ENCODE measurements around the gene SH2D1A.

SH2D1A gene

GRCh38 chrX:124373348-124373747 is 27.0 kb downstream of the SH2D1A start:
- H3K4me3 ChIP-seq (replicated peaks in 1 of 2; ENCODE audit: low read depth in 2 of 2, low read length in 2 of 2), result no peak overlapping the region
- no peak for DNase-seq (ENCODE audit: low read depth in 2 of 2)
- TF ChIP-seq CTCF (IDR thresholded peaks at IDR 0.05; ENCODE audit: low read depth, low read length), result no peak

- H3K4me3 ChIP-seq (replicated peaks in 1 of 2; ENCODE audit: low read depth in 2 of 2, low read length in 2 of 2), result no peak overlapping the region
- no peak for DNase-seq (ENCODE audit: low read depth in 2 of 2)
- TF ChIP-seq CTCF (IDR thresholded peaks at IDR 0.05; ENCODE audit: low read depth, low read length), result no peak
These were observed 32.3 kb downstream of the SH2D1A start for GRCh38 chrX:124378643-124379042.

GRCh38 chrX:124383354-124383753 is 37.0 kb downstream of the SH2D1A start:
- no peak for DNase-seq (ENCODE audit: low read depth in 2 of 2)
- no peak overlapping the region for H3K4me3 ChIP-seq (replicated peaks in 1 of 2; ENCODE audit: low read depth in 2 of 2, low read length in 2 of 2)
- no peak for TF ChIP-seq CTCF (IDR thresholded peaks at IDR 0.05; ENCODE audit: low read depth, low read length)

GRCh38 chrX:124386401-124386800 is 40.0 kb downstream of the SH2D1A start:
- H3K4me3 ChIP-seq (replicated peaks in 1 of 2; ENCODE audit: low read depth in 2 of 2, low read length in 2 of 2), result no peak overlapping the region
- no peak for DNase-seq (ENCODE audit: low read depth in 2 of 2)
- TF ChIP-seq CTCF (IDR thresholded peaks at IDR 0.05; ENCODE audit: low read depth, low read length), result no peak

- DNase-seq (ENCODE audit: low read depth in 2 of 2), result peak; percentile 56 to 57
These were observed 42.2 kb downstream of the SH2D1A start for GRCh38 chrX:124388562-124388961.

GRCh38 chrX:124392794-124393193 is 46.4 kb downstream of the SH2D1A start:
- no peak overlapping the region for H3K4me3 ChIP-seq (replicated peaks in 1 of 2; ENCODE audit: low read depth in 2 of 2, low read length in 2 of 2)
- no peak for DNase-seq (ENCODE audit: low read depth in 2 of 2)
- no peak for TF ChIP-seq CTCF (IDR thresholded peaks at IDR 0.05; ENCODE audit: low read depth, low read length)

More at GRCh38 chrX:124388562-124388961, 42.2 kb downstream of the SH2D1A start:
- no peak overlapping the region for H3K4me3 ChIP-seq (replicated peaks in 1 of 2; ENCODE audit: low read depth in 2 of 2, low read length in 2 of 2)
- peak; percentile 57 for TF ChIP-seq CTCF (IDR thresholded peaks at IDR 0.05; ENCODE audit: low read depth, low read length)

- no peak for TF ChIP-seq CTCF (IDR thresholded peaks at IDR 0.05; ENCODE audit: low read depth, low read length)
- no peak overlapping the region for H3K4me3 ChIP-seq (replicated peaks in 1 of 2; ENCODE audit: low read depth in 2 of 2, low read length in 2 of 2)
- DNase-seq (ENCODE audit: low read depth in 2 of 2), result no peak
These were observed 46.9 kb downstream of the SH2D1A start for GRCh38 chrX:124393238-124393637.

All from cardiac fibroblast (primary cell).